Keratinocyte (primary cell): ENCODE results near the gene AFG3L2.

ENCODE experiments used
- EZH2 ChIP-seq: IDR thresholded peaks from one replicate; pipeline ENCODE4 v1.6.1; 2012; ENCODE audit warnings: inconsistent platforms, mild to moderate bottlenecking, low read length, moderate library complexity
- TF ChIP-seq, protein P1 (sequence below), 3 experiments: IDR thresholded peaks in 1 of 3; conservative IDR thresholded peaks in 1 of 3; optimal IDR thresholded peaks in 1 of 3; 2 replicates in 2 of 3; 3 replicates in 1 of 3; pipeline versions ENCODE3 to v1.5.1; 2011; ENCODE audit warnings: low read length in 3 of 3, mild to moderate bottlenecking in 3 of 3, moderate library complexity in 2 of 3, control low read depth in 1 of 3, inconsistent platforms in 1 of 3; ENCODE audit not compliant: insufficient read depth in 2 of 3; ENCODE audit errors: extremely low read depth in 1 of 3

DNA sequence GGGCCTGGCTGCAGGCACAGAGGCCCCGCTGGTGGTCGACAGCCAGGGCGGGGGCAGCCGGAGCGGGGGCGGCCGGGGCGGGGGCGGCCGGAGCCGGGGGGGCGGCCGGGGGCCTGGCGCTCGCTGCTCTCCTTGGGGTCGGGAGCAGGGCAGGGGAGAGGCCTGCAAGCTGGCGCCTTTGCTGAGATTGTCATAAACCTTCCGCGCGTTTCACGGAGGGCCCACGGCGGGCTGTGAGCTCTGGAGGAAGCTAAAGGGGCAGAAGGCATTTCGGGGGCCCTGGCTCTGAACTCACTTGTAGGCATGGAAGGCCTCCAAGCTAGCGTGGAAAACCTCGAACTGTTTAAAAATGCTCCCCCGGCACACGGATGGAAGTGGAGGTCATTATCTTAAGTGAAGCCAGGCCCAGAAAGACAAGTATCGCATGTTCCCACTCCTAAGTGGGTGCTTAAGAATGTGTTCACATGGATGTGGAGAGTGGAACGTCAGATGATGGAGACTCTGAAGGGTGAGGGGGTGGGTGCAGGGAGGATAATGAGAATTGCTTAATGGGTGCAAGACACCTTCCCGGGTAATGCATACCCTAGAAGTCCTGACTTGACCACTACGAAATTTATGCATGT is 31.3 kb upstream of the AFG3L2 start:
- TF ChIP-seq, protein P1, sequence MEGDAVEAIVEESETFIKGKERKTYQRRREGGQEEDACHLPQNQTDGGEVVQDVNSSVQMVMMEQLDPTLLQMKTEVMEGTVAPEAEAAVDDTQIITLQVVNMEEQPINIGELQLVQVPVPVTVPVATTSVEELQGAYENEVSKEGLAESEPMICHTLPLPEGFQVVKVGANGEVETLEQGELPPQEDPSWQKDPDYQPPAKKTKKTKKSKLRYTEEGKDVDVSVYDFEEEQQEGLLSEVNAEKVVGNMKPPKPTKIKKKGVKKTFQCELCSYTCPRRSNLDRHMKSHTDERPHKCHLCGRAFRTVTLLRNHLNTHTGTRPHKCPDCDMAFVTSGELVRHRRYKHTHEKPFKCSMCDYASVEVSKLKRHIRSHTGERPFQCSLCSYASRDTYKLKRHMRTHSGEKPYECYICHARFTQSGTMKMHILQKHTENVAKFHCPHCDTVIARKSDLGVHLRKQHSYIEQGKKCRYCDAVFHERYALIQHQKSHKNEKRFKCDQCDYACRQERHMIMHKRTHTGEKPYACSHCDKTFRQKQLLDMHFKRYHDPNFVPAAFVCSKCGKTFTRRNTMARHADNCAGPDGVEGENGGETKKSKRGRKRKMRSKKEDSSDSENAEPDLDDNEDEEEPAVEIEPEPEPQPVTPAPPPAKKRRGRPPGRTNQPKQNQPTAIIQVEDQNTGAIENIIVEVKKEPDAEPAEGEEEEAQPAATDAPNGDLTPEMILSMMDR (optimal IDR thresholded peaks at IDR 0.05 in 1 of 3, IDR thresholded peaks at IDR 0.05 in 1 of 3, conservative IDR thresholded peaks at IDR 0.05 in 1 of 3; ENCODE audit: extremely low read depth in 1 of 3, insufficient read depth in 2 of 3, low read length in 3 of 3): no peak
- no peak for TF ChIP-seq EZH2
